GM21381 (cell line): ENCODE results near the gene IDH2.
A peak's percentile ranks its signal among the peaks of the same experiment; 100 is the strongest.

Experiments
- ATAC-seq: cut with Tn5 transposase; IDR thresholded peaks from one replicate; pipeline ENCODE4 v1.9.1; 2021; ENCODE audit warnings: mild to moderate bottlenecking, moderate library complexity; ENCODE audit not compliant: unreplicated experiment

The IDH2 gene

DNA sequence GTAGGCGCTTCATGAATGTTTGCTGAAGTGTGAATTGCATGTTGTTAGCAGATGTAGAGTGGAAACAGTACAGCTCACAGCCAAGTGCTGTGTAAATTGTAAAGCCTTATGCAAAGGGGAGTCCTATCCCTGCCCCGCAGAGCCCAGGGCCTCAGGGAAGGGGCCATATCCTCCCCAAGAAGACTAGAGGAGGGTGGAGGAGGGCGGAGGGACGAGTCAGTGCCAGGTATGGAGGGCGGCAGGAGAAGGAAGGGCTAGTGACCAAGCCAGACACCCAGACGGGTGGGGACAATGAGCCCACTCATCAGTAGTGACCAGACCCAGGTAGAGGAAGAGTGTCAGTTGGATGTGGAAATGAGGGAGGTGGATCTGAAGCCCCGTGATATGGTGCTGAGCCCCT, 56.0 kb downstream of the IDH2 start:
- no peak for ATAC-seq

GRCh38 chr15:90044916-90045371, 57.3 kb downstream of the IDH2 start:
- ATAC-seq, result no peak

GRCh38 chr15:90044191-90044590, 58.1 kb downstream of the IDH2 start:
- no peak for ATAC-seq

GRCh38 chr15:90043530-90044010, 58.7 kb downstream of the IDH2 start:
- ATAC-seq, result no peak

DNA sequence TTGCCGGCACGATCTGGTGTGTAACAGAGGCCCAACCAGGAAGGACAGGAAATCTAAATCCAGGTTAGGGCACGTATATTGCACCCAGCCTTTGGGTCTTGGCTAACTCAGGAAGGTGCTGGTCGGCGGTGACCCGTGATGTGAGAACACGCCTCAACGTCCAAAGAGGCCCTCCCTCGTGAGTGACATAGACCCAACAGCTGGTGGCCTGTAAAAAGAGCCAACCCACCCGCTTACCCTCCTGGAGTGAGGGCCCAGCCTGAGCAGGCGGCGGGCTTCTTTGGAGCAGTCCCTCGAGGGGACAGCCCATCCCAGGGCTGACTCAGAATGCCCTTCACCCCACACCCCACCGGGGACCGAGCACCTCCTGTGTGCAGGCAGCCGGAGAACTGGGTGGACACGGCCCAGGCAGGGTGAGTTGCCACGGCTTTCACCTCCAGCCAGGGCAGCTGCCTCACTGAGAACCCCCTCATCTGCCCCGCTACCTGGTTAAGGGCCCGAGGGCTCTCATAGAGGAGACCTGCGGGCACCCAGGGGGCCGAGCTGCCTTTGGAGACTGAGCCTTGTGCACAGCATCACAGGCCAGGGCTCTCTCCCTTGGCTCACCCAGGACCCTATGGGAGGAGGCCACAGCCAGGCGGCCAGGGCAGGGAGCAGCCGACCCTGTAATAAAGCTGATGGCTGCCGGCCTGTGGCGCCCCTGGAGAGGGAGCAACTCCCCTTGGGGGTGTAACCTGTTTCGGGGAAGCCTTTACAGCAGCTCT, 59.3 kb downstream of the IDH2 start:
- no peak for ATAC-seq

DNA sequence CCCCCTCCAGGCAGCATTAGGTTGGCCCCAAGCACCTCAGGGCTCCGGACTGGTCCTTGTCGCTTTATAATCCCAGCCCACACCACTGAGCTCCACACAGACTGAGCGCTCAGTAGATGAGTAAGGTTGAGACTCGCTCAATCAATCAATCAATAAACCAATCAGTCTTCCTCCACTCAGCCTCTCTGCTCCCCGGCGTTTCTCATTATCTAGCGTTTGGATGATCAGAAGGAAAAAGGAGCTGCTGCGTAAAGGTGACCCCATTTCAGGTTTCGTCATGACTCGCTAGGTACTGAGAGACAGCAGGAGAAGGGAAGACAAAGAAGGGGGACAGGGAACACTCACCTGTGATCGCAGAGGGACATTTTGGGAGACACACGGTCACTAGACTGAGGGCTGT, 59.9 kb downstream of the IDH2 start:
- ATAC-seq, result no peak

DNA sequence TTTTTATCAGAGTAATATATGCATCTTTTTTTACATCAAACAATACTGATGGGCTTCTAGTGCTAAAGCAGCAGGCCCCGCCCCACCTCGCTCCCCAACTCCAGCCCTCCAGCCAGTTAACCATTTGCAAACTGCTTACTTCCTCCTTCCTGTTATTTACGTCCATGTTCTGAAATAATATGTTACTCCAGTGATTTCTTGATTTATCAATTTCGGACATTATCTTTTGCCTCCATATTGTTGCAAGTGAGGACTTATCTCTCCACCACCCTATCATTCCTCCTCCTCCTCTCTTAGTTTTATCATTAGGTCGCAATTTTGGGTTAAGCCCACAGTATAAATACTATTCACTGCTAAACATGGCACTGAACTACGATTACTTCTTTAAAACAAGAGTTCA, 61.6 kb downstream of the IDH2 start:
- ATAC-seq, result no peak

DNA sequence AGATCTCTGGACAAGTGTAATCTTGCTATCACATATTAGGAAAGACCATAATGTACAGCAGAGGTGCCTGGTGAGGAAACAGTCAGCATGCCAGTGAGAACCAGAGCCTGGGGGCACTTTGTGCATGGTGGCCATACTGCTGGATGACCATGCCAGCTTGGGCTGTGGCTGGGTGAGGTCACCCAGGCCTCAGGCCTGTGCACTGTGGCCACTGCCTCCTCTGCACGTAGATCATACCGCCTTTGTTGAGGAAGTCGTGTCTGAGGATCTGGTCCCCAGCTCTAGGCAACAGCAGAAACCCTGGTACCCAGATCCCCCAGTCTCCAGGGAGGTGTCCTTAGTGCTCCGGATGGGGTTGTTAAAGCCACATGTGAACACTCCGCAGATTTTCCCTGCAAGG, 62.3 kb downstream of the IDH2 start:
- ATAC-seq, result no peak

DNA sequence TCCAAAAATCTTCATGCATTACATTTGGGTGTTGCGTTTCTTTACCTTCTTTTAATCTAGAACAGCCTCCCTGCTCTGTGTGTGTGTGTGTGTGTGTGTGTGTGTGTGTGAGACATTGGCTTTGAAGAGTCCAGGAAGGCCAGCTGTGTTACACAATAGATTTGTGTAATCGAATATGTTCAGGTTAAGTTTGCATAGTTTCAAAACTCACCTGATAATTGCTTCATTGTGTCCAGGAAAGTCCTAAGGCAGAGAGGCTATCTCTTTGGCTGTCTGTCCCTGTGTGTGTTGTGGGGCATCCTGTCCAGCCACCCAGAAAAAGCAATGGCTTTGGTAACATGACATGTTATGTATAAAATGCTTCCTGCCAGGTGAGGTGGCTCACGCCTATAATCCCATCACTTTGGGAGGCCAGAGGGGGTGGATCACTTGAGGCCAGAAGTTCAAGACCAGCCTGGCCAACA, 63.6 kb downstream of the IDH2 start:
- no peak for ATAC-seq

GRCh38 chr15:90037961-90038631, 64.2 kb downstream of the IDH2 start:
- peak; percentile 74 for ATAC-seq

GRCh38 chr15:90037511-90037860, 64.8 kb downstream of the IDH2 start:
- ATAC-seq, result no peak

DNA sequence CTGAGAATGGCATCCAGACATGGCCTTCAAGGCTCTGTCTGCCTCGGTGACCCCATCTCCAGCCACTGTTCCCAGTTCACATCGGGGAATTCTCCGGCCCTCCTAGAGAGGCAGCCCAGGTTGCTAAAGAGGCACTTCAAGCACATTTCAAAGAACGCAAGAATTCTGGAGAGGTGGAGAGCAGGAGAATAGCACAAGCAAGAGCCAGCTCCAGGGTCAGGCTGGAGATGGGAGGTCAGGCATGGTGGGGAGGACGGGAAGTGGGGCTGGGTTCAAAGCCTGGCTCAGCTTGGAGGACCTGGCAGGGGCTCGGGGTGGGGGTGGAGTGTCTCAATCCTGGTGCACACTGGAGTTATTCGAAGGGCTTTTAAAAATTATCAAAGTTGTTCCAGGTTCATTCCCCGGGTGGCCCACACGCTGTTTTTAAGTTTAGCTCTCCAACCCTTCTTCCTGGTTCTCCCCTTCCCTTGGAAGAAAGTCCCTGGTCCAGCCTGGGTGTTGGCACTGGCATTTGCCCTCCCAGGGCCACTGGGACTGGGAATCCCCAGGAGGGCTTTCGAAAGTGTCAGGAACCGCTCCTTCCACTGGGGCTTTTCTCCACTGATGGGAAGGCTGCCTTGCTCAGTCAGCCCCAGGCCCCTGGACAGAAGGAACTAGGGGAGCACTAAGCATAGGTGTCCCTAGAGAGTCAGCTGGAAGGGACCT, 65.3 kb downstream of the IDH2 start:
- ATAC-seq, result no peak

GRCh38 chr15:90036343-90036742, 65.9 kb downstream of the IDH2 start:
- no peak for ATAC-seq

DNA sequence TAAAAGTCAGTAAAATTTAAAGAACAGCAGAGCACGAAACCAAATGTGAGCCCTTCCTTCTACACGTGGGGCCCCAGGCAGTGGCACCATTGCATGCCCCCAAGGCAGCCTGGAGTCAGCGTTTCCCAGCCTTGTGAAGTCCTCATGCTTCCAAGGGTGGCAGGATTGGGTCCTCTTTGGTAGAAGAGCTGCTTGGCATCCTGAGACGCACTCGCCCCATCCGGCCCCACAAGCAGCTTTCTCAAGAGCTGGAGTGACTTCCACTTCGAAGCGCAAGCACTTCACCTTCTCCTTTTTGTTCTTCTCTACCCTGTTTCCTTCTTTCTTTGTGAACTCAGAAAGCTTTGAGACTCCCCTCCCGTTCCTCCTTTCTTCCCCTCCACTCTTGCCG, 66.4 kb downstream of the IDH2 start:
- no peak for ATAC-seq

DNA sequence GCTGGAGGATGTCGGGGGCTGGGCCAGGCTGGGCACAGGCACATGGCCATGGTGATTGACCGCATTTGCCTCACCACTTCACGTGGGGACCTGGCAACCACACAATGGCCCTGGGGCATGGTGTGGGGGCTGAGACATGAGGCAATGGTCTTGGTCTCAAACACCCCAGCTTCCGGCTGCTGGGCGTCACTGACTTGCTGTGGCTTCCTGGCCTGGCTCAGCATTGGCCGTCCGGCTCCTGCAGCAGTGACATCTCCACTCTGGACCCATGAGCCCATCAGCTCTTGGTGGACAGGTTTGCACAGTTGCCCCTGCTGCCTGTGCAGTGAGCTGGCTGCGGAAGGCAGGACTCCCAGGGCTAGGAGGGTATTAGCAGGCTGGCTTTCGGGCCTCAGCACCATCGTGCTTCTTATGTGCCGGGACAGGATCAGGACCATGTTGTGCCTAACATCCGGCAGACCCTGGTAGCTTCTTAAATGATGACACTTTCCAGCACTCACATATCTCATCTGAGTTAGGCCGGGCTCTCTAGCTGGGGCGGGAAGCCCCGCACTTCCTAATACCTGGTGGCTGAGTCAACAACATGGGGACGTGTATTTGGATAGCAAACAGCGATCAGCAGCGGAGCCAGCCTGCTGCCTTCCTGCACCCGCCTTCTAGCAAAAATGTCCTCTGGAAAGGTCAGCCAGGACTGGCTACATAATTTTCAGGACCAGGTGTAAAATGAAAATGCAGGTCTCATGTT, 67.0 kb downstream of the IDH2 start:
- ATAC-seq, result no peak

DNA sequence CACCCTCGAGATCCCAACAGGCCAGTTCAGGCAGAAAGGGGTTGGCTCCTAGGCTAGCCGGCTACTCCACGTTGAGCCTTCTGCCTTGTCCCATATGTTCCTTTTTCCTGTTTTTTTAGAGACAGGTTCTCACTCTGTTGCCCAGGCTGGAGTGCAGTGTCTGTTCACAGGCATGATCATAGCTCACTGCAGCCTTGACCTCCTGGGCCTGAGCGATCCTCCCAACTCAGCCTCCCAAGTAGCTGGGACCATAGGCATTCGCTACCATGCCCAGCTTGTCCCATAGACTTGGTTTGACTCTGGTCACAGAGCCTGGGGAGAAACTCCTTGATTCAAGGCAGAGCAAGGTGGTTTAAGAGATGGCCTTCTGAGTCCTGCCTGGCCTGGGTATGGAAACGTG, 68.8 kb downstream of the IDH2 start:
- no peak for ATAC-seq
